Ishikawa (cell line): ENCODE data around the gene TMEM54.

ENCODE experiments used
- CEBPB ChIP-seq: IDR thresholded peaks from 2 replicates; pipeline ENCODE4 v1.6.1; 2012
- EGR1 ChIP-seq: IDR thresholded peaks from 2 replicates; pipeline ENCODE4 v1.6.1; 2012
- FOXM1 ChIP-seq: IDR thresholded peaks from 2 replicates; pipeline ENCODE4 v1.6.1; 2012; ENCODE audit warnings: low read depth, borderline replicate concordance
- NFIC ChIP-seq: IDR thresholded peaks from 2 replicates; pipeline ENCODE4 v1.6.1; 2012
- REST ChIP-seq: IDR thresholded peaks from 2 replicates; pipeline ENCODE4 v1.6.1; 2012; ENCODE audit warnings: low read depth, mild to moderate bottlenecking
- TEAD4 ChIP-seq: IDR thresholded peaks from 2 replicates; pipeline ENCODE4 v1.6.1; 2012
- TF ChIP-seq, protein P1 (sequence below): IDR thresholded peaks from 2 replicates; pipeline ENCODE4 v1.6.1; 2012

- TF ChIP-seq, protein P1, sequence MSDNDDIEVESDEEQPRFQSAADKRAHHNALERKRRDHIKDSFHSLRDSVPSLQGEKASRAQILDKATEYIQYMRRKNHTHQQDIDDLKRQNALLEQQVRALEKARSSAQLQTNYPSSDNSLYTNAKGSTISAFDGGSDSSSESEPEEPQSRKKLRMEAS: no peak
- TF ChIP-seq FOXM1 (no peak), EGR1 (no peak), NFIC (no peak), REST (no peak), CEBPB (no peak), TEAD4 (no peak)
Observed at GRCh38 chr1:32899586-32900296, 1.4 kb downstream of the TMEM54 start.
